Colonic mucosa (tissue), 4 donors: ENCODE data around the gene INPP5A. TPM values are rescaled to one million over a fixed set of nuclear protein-coding genes. Genes with fewer than 3 reads are reported as not detected.
A peak's percentile ranks its signal among the peaks of the same experiment; 100 is the strongest.

Source experiments
- DNase-seq: peaks from one replicate; pipeline ENCODE4 v3.0.0-alpha.2; 2020
- H3K27ac ChIP-seq: fragments of 200-600 bp; one replicate; pipeline ENCODE4 v1.8.0; 2021
- H3K27me3 ChIP-seq: fragments of 200-600 bp; one replicate; pipeline ENCODE4 v1.8.0; 2021
- H3K36me3 ChIP-seq: fragments of 200-600 bp; one replicate; pipeline ENCODE4 v1.8.0; 2021
- H3K4me1 ChIP-seq: fragments of 200-600 bp; one replicate; pipeline ENCODE4 v1.8.0; 2021; ENCODE audit warnings: mild to moderate bottlenecking
- H3K4me3 ChIP-seq: fragments of 200-600 bp; one replicate; pipeline ENCODE4 v1.8.0; 2021
- H3K9ac ChIP-seq, 2 donors: one replicate each; pipeline ENCODE4 v1.7.0; 2013; ENCODE audit warnings: control low read depth in 2 of 2, low read depth in 2 of 2, low read length in 2 of 2
- H3K9me3 ChIP-seq: fragments of 200-600 bp; one replicate; pipeline ENCODE4 v1.8.0; 2021
- intact Hi-C: fragments of 100-400 bp; cut with DNase I; formaldehyde crosslinking; loops from one replicate; pipeline ENCODE4 v1.14.1; 2022
- total RNA-seq, 2 donors: library from RNA; stranded (reverse); fragmentation: NEBNext Ultra II Directional in 1 of 2; extraction: Animal tissue kit (Norgen Biotek cat#: 25700) in 1 of 2; gene quantifications; one replicate each; pipeline ENCODE4 v1.2.1, GENCODE V29; 2021
- TF ChIP-seq, protein P1 (sequence below): fragments of 200-600 bp; IDR thresholded peaks from one replicate; pipeline ENCODE4 v1.8.0; 2022; ENCODE audit warnings: antibody characterized with exemption, mild to moderate bottlenecking
- donor health status: healthy.
- donor health status: DM: no; HTN: no; CAD: no.
- donor health status: DM: no; HTN: no; CAD: no.

INPP5A gene
- total RNA-seq, 2 donors from 2014 or later: 29.9 to 41.5 TPM

DNA sequence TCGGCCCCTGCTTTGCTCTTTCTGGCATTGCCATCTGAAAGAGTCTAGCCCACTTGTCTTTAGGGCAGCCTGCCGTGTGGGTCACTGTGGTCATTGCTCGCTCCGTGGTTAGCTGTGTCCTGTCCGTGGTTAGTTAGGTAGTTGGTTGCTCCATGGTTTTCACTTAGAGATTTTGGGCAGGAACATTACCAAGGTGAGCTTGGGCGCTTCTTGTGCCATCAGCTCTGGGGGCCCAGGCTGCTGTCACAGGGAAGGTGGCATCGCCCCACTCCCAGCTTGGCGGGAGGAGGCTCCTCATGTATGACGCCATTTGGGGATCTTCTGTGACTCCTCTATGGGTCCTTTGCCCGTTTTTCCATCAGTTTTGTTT, 53.1 kb downstream of the INPP5A start:
- DNase-seq: peak; percentile 21
- Histone ChIP-seq H3K27me3 (no peaks in the 10 kb centered on the region), H3K27ac (peak overlapping the region; percentile 75), H3K9me3 (no peaks in the 10 kb centered on the region), H3K4me3 (no peak overlapping the region), H3K36me3 (no peaks in the 10 kb centered on the region), H3K9ac (no peak overlapping the region), H3K4me1 (peaks cover 32% of the 10 kb centered on the region)
- TF ChIP-seq, protein P1, sequence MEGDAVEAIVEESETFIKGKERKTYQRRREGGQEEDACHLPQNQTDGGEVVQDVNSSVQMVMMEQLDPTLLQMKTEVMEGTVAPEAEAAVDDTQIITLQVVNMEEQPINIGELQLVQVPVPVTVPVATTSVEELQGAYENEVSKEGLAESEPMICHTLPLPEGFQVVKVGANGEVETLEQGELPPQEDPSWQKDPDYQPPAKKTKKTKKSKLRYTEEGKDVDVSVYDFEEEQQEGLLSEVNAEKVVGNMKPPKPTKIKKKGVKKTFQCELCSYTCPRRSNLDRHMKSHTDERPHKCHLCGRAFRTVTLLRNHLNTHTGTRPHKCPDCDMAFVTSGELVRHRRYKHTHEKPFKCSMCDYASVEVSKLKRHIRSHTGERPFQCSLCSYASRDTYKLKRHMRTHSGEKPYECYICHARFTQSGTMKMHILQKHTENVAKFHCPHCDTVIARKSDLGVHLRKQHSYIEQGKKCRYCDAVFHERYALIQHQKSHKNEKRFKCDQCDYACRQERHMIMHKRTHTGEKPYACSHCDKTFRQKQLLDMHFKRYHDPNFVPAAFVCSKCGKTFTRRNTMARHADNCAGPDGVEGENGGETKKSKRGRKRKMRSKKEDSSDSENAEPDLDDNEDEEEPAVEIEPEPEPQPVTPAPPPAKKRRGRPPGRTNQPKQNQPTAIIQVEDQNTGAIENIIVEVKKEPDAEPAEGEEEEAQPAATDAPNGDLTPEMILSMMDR: no peak
- intact Hi-C loops: no loop called here

DNA sequence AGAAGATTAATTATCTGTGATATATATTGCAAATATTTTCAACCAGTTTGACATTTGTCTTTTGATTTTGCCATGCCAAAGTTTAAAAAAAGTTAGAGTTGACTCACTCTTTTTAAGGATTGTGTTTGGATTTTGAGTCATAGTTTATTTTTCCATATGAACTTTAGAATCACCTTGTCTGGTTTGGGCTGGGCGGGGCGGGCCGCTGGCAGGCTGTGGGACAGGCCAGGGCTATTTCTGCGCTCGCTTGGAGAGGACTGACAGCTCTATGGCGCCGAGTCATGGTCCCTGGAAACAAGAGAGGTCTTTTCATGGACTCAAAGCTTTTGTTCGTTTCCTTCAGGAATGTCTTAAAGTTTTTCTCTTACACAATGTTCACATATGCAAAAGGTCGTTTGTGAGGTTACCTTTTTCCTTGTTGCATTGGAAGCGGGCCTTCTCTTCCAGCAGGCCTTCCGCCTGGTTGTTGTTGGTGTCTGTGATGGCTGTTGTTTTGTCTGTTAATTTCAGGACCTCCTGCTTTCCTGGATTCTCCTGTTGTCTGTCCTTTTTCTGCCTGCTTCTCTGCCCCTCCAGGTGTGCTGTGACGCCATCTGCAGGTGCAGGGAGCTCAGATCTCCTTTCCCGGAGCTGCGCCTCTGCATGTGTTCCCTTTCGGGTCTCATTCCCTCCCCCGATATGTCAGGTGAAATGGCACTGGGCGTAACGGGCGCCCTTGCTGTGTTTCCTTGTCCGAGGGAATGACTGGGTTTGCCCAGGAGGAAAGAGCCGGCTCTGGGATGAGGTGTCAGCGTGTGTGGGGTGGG, 53.8 kb downstream of the INPP5A start:
- H3K9ac ChIP-seq: peak overlapping the region; percentile 6 to 52
- H3K9me3 ChIP-seq: no peaks in the 10 kb centered on the region
- no peaks in the 10 kb centered on the region for H3K36me3 ChIP-seq
- peaks cover 32% of the 10 kb centered on the region for H3K4me1 ChIP-seq
- intact Hi-C loops: no loop called here
- H3K27me3 ChIP-seq: no peaks in the 10 kb centered on the region
- peak overlapping the region; percentile 75 for H3K27ac ChIP-seq
- H3K4me3 ChIP-seq: no peak overlapping the region
- TF ChIP-seq, protein P1: no peak
- DNase-seq: peak; percentile 85

DNA sequence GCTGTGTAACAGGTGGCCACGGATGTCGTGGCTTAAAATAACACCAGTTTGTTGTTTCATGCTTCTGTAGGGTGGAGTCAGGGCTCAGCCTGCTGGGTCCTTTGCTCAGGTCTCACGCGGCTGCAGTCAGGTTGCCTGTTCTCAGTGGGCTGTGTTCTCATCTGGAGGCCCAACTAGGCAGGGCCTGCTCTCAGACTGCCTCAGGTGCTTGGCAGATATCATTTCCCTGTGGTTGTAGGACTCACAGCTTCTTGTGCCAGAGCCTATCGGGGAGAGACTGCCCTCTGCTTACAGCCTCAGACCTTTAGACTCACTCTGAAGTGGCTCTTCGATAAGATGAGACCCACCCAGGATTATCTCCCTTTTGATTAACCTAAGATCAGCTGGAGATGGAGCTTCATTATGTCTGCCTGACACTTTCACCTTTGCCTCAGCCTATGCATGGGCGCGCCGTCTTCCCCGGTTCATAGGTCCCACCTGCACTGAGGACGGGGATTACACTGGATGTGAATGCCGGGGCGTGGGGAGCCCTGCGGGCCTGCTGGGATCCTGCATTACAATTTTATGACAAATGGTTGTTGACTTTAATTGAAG, 55.3 kb downstream of the INPP5A start:
- peak; percentile 72 for DNase-seq
- H3K9me3 ChIP-seq: no peaks in the 10 kb centered on the region
- peak overlapping the region; percentile 75 for H3K27ac ChIP-seq
- intact Hi-C loops: no loop called here
- no peak overlapping the region for H3K9ac ChIP-seq
- no peaks in the 10 kb centered on the region for H3K27me3 ChIP-seq
- no peak overlapping the region for H3K4me3 ChIP-seq
- TF ChIP-seq, protein P1: no peak
- H3K36me3 ChIP-seq: no peaks in the 10 kb centered on the region
- peaks cover 32% of the 10 kb centered on the region for H3K4me1 ChIP-seq

DNA sequence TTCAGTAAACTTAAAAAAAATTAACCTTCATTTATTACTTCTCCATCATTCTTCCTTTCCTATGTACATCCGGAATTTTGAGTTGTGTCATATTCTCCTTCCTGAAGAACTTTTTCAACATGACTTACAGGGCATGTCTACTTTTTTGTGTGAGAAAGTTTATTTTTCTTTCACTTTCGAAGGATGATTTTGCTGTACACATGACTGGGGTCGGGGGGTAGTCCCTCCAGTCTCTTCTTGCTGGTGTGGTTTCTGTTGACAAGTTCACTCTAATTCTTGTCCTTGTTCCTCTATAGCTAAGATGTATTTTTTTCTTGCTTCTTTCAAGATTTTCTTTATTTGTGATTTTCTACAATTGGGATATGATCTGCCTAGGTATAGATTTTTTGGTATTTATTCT, 55.8 kb downstream of the INPP5A start:
- no peaks in the 10 kb centered on the region for H3K9me3 ChIP-seq
- peak overlapping the region; percentile 75 for H3K27ac ChIP-seq
- no peaks in the 10 kb centered on the region for H3K27me3 ChIP-seq
- no peaks in the 10 kb centered on the region for H3K36me3 ChIP-seq
- H3K9ac ChIP-seq: no peak overlapping the region
- peaks cover 29% of the 10 kb centered on the region for H3K4me1 ChIP-seq
- DNase-seq: no peak
- no peak overlapping the region for H3K4me3 ChIP-seq
- intact Hi-C loops: no loop called here
- TF ChIP-seq, protein P1: no peak

DNA sequence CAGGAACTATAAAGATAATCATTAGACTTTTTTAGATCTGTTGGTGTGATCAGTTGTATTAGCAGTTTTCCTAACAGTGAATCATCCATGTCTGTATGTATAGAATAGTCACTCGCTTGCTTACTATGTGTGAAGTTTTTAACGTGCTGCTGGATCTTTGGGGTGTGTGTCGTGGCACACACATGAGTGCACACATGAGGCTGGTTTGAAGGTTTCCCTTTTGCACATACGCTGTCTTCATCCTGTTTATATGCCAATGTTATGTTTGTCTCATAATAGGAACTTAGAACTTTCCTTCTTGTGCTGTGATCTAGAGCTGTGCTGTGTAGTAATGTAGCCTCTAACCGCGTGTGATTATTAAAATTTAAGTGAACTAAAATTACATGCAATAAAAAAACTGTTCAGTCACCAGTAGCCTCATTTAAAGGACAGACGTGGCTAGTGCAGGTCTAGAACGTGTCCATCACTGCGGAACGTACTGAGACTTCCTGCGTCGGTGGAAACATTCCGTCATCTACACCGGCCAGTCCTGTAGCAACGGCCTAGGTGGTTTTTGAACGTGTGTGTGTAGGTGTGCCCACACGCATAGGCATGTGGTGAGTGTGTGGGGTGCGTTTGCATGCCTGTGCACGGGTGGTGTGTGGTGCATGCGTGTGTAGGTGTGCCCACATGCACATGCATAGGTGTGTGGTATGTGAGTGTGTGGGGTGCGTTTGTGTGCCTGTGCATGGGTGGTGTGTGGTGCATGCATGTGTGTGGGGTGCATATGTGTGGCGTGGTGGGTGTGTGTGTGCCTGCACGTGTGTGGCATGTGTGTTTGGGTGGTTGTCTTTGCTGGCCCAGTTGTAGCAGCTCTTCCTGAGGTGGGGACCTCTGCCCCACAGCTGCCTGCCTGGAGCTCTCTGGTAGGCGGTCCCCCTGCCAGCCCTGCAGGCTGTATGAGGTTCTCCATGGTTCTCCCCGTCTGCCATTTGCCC, 56.6 kb downstream of the INPP5A start:
- Histone ChIP-seq H3K4me3 (no peak overlapping the region), H3K9me3 (no peaks in the 10 kb centered on the region), H3K9ac (no peak overlapping the region), H3K27me3 (no peaks in the 10 kb centered on the region), H3K4me1 (peaks cover 25% of the 10 kb centered on the region), H3K36me3 (no peaks in the 10 kb centered on the region), H3K27ac (no peak overlapping the region)
- peak; percentile 19 for DNase-seq
- intact Hi-C loops: no loop called here
- TF ChIP-seq, protein P1: no peak
